ENCODE results near the gene TMEM135. TPM values are rescaled to one million over a fixed set of nuclear protein-coding genes. Genes with fewer than 3 reads are reported as not detected.

The TMEM135 gene
- total RNA-seq, 1 donor from 2014 or later, result 20.6 TPM

DNA sequence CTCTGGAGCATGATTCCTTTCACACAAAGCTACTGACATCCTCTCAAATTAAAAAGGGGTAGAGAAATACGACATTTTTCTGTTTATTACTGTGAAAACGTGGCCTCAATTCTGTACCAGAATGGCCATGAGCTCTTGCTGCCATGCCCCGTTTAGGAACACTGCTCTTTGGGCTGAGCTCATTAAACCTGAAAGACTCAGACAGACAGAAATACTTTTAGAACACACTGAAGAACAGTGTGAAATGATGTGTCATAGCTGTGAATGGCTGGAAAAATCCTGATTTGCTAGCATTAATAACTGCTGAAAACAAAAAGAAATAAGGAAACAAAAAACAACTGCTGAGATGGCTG, 32.2 kb upstream of the TMEM135 start:
- H3K27me3 ChIP-seq (ENCODE audit: insufficient read depth, low read length), result no peaks in the 10 kb centered on the region
- no peaks in the 10 kb centered on the region for H3K36me3 Mint-ChIP-seq (ENCODE audit: low read depth, unreplicated experiment)
- no peaks in the 10 kb centered on the region for H3K9me3 ChIP-seq (ENCODE audit: insufficient read depth, low read depth, low read length)
- TF ChIP-seq EZH2 (IDR thresholded peaks at IDR 0.05; ENCODE audit: insufficient read depth, low read length), result no peak
- TF ChIP-seq, protein P1, sequence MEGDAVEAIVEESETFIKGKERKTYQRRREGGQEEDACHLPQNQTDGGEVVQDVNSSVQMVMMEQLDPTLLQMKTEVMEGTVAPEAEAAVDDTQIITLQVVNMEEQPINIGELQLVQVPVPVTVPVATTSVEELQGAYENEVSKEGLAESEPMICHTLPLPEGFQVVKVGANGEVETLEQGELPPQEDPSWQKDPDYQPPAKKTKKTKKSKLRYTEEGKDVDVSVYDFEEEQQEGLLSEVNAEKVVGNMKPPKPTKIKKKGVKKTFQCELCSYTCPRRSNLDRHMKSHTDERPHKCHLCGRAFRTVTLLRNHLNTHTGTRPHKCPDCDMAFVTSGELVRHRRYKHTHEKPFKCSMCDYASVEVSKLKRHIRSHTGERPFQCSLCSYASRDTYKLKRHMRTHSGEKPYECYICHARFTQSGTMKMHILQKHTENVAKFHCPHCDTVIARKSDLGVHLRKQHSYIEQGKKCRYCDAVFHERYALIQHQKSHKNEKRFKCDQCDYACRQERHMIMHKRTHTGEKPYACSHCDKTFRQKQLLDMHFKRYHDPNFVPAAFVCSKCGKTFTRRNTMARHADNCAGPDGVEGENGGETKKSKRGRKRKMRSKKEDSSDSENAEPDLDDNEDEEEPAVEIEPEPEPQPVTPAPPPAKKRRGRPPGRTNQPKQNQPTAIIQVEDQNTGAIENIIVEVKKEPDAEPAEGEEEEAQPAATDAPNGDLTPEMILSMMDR (IDR thresholded peaks at IDR 0.05; ENCODE audit: insufficient read depth, low read depth, low read length), result no peak
- H3K9ac ChIP-seq (ENCODE audit: low read length), result no peak overlapping the region
- peaks cover 4% of the 10 kb centered on the region for H3K4me1 Mint-ChIP-seq (ENCODE audit: low read depth, unreplicated experiment)
- H3K79me2 ChIP-seq (ENCODE audit: insufficient read depth, low read length), result no peaks in the 10 kb centered on the region
- no peaks in the 10 kb centered on the region for H3K27me3 Mint-ChIP-seq (ENCODE audit: low read depth, unreplicated experiment)
- H3K27ac Mint-ChIP-seq (ENCODE audit: unreplicated experiment), result no peak overlapping the region
- H4K20me1 ChIP-seq (ENCODE audit: insufficient read depth, low read length), result no peaks in the 10 kb centered on the region
- peaks cover 4% of the 10 kb centered on the region for H3K4me1 ChIP-seq (ENCODE audit: insufficient read depth, low read length)
- no peak overlapping the region for H3K27ac ChIP-seq (ENCODE audit: low read depth, low read length)
- no peak overlapping the region for H3K4me2 ChIP-seq (ENCODE audit: low read length)
- no peak overlapping the region for H3K4me3 Mint-ChIP-seq (ENCODE audit: unreplicated experiment)
- no peak overlapping the region for H2AFZ ChIP-seq (ENCODE audit: low read depth, low read length)
- DNase-seq (ENCODE audit: low read depth) (no peak), FAIRE-seq (no peak)
- H3K36me3 ChIP-seq (ENCODE audit: insufficient read depth, low read length), result no peaks in the 10 kb centered on the region
- no peak overlapping the region for H3K4me3 ChIP-seq (ENCODE audit: insufficient read depth, low read depth, low read length)
- no peaks in the 10 kb centered on the region for H3K9me3 Mint-ChIP-seq (ENCODE audit: unreplicated experiment)

DNA sequence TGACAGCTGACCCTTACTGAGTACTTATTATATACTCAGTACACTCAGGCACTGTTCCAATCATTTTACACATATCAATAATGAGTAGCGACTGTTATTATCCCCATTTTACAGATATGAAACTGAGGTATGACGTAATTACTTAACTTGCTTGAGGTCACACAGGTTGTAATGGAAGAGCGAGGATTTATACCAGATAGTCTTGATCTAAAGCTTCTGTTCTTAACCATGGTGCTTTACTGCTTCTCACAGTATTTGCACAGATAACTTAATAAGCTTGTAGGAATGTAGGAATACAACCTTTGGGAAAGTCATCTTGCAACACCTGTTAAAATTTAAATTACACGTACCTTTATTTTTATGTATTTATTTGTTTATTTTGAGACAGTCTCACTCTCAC, 31.7 kb upstream of the TMEM135 start:
- Histone ChIP-seq H3K4me2 (ENCODE audit: low read length) (no peak overlapping the region), H3K4me3 (ENCODE audit: insufficient read depth, low read depth, low read length) (no peak overlapping the region), H3K9ac (ENCODE audit: low read length) (no peak overlapping the region), H3K27me3 (ENCODE audit: insufficient read depth, low read length) (no peaks in the 10 kb centered on the region), H2AFZ (ENCODE audit: low read depth, low read length) (no peak overlapping the region), H3K79me2 (ENCODE audit: insufficient read depth, low read length) (no peaks in the 10 kb centered on the region), H4K20me1 (ENCODE audit: insufficient read depth, low read length) (no peaks in the 10 kb centered on the region), H3K9me3 (ENCODE audit: insufficient read depth, low read depth, low read length) (no peaks in the 10 kb centered on the region), H3K4me1 (ENCODE audit: insufficient read depth, low read length) (peaks cover 4% of the 10 kb centered on the region), H3K27ac (ENCODE audit: low read depth, low read length) (no peak overlapping the region), H3K36me3 (ENCODE audit: insufficient read depth, low read length) (no peaks in the 10 kb centered on the region)
- FAIRE-seq, result no peak
- Mint-ChIP-seq H3K27me3 (ENCODE audit: low read depth, unreplicated experiment) (no peaks in the 10 kb centered on the region), H3K9me3 (ENCODE audit: unreplicated experiment) (no peaks in the 10 kb centered on the region), H3K4me1 (ENCODE audit: low read depth, unreplicated experiment) (peaks cover 4% of the 10 kb centered on the region), H3K36me3 (ENCODE audit: low read depth, unreplicated experiment) (no peaks in the 10 kb centered on the region), H3K27ac (ENCODE audit: unreplicated experiment) (no peak overlapping the region), H3K4me3 (ENCODE audit: unreplicated experiment) (no peak overlapping the region)
- no peak for DNase-seq (ENCODE audit: low read depth)
- TF ChIP-seq, protein P1 (IDR thresholded peaks at IDR 0.05; ENCODE audit: insufficient read depth, low read depth, low read length), result no peak
- TF ChIP-seq EZH2 (IDR thresholded peaks at IDR 0.05; ENCODE audit: insufficient read depth, low read length), result no peak

DNA sequence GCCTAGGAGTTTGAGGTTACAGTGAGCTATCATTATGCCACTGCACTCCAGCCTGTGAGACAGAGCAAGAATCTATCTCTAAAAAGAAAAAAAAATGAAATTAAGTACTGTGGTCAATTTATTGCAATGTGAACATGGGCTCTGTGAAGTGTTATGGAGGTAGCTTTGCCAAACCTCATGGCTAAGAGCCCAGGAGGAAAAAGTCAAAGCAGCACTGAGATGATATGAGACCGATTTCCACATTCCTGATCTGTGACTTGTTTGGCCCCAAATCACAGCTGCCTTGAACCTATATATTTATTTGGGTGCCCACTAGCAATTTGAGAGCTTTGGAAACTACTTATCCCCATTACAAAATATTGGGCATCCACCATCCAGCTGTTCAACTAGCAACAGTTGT, 29.8 kb upstream of the TMEM135 start:
- no peak overlapping the region for H3K27ac ChIP-seq (ENCODE audit: low read depth, low read length)
- H3K4me1 Mint-ChIP-seq (ENCODE audit: low read depth, unreplicated experiment), result peaks cover 4% of the 10 kb centered on the region
- no peaks in the 10 kb centered on the region for H3K79me2 ChIP-seq (ENCODE audit: insufficient read depth, low read length)
- peaks cover 4% of the 10 kb centered on the region for H3K4me1 ChIP-seq (ENCODE audit: insufficient read depth, low read length)
- no peaks in the 10 kb centered on the region for H3K9me3 ChIP-seq (ENCODE audit: insufficient read depth, low read depth, low read length)
- H3K27me3 Mint-ChIP-seq (ENCODE audit: low read depth, unreplicated experiment), result no peaks in the 10 kb centered on the region
- no peaks in the 10 kb centered on the region for H3K36me3 Mint-ChIP-seq (ENCODE audit: low read depth, unreplicated experiment)
- TF ChIP-seq, protein P1 (IDR thresholded peaks at IDR 0.05; ENCODE audit: insufficient read depth, low read depth, low read length), result no peak
- no peak for TF ChIP-seq EZH2 (IDR thresholded peaks at IDR 0.05; ENCODE audit: insufficient read depth, low read length)
- H3K4me3 Mint-ChIP-seq (ENCODE audit: unreplicated experiment), result no peak overlapping the region
- H2AFZ ChIP-seq (ENCODE audit: low read depth, low read length), result no peak overlapping the region
- H3K36me3 ChIP-seq (ENCODE audit: insufficient read depth, low read length), result no peaks in the 10 kb centered on the region
- H3K27me3 ChIP-seq (ENCODE audit: insufficient read depth, low read length), result no peaks in the 10 kb centered on the region
- H3K4me2 ChIP-seq (ENCODE audit: low read length), result no peak overlapping the region
- H3K27ac Mint-ChIP-seq (ENCODE audit: unreplicated experiment), result no peak overlapping the region
- H3K9ac ChIP-seq (ENCODE audit: low read length), result no peak overlapping the region
- FAIRE-seq (no peak), DNase-seq (ENCODE audit: low read depth) (peak; percentile 82)
- no peak overlapping the region for H3K4me3 ChIP-seq (ENCODE audit: insufficient read depth, low read depth, low read length)
- H4K20me1 ChIP-seq (ENCODE audit: insufficient read depth, low read length), result no peaks in the 10 kb centered on the region
- no peaks in the 10 kb centered on the region for H3K9me3 Mint-ChIP-seq (ENCODE audit: unreplicated experiment)
